ENCODE data around the gene CLIC5.

CLIC5 gene

DNA sequence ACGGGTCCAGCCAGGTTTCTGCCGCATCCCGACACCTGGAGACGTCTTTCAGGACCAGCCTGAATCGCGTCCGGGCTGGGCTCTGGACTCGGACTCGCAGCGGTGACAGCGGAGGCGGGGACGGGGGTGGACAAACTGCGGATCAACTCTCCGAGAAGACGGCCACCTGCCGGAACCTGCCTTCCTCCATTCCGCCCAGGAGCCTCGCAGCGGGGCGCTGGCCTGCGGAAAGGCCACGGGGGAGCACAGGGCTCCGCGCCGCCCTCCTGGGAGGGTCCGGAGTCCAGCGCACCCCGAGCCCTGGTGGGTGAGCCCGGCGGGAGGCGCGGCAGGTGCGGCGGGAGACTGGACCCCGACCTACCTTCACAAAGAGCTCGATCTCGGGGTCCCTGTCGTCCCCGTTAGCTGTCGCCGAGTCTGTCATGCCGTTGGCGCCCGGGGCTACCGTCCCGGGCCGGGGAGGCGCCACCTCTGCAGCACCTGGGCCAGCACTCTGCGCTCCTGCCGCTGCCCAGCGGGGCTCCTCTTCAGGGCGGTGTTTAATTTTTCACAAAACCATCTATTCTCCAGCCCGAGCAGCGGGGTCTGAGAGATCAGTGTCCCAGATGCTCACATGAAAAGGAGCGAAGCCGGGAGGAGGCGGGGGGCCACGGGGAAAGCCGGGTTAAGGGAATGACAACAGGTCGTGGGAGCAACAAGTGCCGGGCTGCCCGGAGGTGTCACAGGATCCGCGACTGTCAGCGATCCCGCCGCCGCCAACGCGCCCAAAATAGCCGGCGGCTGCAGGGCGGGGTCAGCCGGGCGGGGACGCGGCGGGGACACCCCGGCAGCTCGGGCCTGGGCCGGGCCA, at the start of gene CLIC5:
Gene CLIC5, minus strand, starts transcription at position 742 of the 850 bp plus-strand sequence. Its CDS starts 318 bp downstream, at position 424.
- in situ Hi-C loops (cut with MboI; ENCODE audit: low sequenced_read_pairs) = no loop called here

DNA sequence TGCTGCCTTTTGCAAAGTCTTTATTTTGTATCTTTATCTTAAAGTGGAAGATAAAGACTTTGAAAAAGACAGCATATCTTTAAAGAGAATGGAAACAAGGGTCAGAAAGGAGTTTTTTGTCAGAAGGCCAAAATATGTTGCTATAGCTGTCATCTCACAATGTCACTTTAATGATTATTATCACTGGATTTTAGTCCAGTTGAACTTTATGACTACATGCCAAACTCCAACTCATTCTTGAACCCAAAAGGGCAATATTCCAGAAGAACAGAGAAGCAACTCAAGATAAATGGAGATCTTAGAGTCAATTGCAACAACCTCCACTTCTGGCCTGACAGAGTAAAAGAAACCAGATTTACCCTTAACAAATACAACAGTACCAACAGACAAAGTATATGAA, 47.3 kb upstream of the CLIC5 start:
- in situ Hi-C loops (cut with MboI; ENCODE audit: low sequenced_read_pairs) = no loop called here

DNA sequence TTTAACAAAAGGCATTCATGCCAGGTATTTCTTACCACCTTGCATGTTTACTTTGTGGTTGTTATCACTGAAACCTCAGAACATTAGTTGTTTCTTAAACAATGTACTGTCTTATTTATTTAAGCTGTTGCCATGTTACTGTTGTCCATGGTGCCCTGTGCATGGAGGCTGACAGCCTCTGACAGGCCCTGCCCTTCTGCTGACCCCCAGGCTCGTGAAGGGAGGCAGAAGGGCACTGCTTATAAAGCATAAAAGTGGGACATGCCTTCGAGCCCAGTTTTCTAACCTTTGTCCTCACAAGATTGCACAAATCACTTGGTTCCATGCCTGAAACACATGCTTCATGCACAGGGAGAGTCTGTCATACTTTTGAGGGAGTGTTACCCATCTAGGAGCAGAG, 46.7 kb upstream of the CLIC5 start:
- in situ Hi-C loops (cut with MboI; ENCODE audit: low sequenced_read_pairs) = no loop called here

DNA sequence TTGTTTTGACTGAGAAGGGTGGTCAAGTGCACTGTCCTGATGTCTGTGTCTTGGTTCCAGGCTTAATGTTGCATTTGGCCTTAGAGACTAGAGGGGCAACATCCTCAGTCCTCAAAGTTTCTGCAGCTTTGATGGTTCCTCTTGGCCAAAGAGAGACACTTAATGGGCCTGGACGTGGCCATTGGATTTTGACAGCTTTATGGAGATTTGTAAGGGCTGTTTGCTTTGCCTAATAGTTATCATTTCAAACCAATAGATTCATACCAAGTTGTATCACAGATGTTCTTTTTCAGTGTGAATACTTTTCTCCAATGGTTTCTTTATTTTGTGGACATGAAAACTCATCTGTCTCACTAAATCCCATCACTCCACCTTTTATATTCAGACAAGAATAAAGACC, 45.8 kb upstream of the CLIC5 start:
- in situ Hi-C loops (cut with MboI; ENCODE audit: low sequenced_read_pairs) = no loop called here

DNA sequence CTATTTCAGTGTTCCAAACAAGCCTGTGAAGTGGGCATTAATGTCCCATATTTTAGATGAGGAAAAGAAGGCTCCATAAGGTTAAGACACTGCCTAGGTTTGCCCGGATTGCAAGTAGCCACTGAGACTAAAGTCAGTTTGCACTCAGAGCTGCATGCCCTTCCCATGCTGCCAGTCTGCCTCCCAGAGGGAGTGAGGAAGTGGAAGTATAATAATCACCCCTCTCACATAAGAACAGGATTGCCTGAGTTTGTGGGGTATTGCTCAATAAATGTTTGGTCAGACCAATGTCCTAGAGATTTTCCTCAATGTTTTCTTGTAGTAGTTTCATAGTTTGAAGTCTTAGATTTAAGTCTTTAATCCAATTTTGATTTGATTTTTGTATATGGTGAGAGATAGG, 43.9 kb upstream of the CLIC5 start:
- in situ Hi-C loops (cut with MboI; ENCODE audit: low sequenced_read_pairs) = no loop called here

DNA sequence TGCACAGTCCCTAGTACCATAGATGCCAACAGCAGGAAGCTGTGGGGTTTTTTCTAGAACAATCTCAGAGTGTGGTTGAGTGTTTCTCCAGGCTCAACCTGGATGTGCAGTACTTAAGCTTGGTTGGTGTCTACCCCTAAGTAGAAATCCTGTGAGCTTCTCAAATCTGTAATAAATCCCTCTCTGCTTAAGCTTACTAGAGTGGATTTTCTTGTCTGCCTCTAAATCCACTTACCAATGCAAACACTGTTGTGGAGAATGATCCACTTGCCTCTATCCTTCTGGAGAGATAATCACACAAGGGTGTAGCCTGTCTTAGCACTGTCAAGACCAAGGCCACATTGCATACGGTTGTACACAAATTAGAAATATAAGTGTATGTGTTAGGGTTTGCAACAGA, 43.3 kb upstream of the CLIC5 start:
- in situ Hi-C loops (cut with MboI; ENCODE audit: low sequenced_read_pairs) = no loop called here

DNA sequence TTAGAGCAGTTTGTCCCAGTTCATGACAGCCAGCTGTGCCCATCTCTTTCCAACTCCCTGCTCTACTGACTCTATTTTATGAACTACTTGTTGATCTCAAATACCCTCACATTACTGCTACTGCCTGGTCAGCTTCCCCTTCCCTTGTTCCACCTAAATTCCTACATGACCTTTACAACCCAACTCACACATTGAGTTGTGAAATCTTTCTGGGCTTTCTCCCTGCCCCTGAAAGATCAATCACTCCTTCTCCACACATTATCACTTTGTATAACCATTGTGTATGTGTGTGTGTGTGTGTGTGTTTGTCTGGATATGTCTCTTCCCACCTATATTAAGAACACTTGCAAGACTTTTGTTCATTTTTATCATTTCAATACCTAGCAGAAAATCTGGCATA, 42.1 kb upstream of the CLIC5 start:
- in situ Hi-C loops (cut with MboI; ENCODE audit: low sequenced_read_pairs) = no loop called here

DNA sequence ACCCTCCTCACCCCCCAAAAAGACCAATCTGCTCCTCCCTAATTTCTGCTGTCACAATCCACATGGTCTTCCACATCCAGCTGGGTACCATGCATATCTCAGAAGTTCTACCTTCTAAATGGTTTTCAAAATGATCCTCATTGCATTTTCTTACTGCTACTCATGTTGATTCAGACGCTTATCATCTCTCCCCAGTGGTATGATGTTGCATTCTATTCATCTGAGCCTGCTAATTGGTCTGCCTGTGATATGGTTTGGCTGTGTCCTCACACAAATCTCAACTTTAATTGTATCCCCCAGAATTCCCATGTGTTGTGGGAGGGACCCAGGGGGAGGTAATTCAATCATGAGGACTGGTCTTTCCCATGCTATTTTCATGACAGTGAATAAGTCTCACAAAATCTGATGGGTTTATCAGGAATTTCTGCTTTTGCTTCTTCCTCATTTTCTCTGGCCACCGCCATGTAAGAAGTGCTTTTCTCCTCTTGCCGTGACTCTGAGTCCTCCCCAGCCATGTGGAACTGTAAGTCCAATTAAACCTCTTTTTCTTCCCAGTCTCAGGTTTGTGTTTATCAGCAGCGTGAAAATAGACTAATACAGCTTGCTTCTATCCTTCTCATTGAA, 41.4 kb upstream of the CLIC5 start:
- in situ Hi-C loops (cut with MboI; ENCODE audit: low sequenced_read_pairs) = no loop called here

DNA sequence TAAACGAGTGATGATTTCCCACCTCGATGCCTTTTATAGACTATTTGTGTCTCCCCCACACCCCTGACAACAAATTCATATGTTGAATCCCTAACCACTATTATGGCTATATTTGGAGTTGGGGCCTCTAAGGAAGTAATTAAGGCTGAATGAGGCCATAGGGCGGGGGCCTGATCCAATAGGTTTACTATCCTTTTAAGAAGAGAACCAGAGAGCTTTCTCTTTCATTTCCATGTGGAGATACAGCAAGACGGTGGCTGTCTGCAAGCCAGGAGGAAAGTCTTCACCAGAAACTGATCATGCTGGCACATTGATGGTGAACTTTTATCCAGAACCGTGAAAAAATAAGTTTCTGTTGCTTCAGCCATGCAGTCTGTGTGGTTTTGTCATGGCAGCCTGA, 38.9 kb upstream of the CLIC5 start:
- in situ Hi-C loops (cut with MboI; ENCODE audit: low sequenced_read_pairs) = no loop called here

DNA sequence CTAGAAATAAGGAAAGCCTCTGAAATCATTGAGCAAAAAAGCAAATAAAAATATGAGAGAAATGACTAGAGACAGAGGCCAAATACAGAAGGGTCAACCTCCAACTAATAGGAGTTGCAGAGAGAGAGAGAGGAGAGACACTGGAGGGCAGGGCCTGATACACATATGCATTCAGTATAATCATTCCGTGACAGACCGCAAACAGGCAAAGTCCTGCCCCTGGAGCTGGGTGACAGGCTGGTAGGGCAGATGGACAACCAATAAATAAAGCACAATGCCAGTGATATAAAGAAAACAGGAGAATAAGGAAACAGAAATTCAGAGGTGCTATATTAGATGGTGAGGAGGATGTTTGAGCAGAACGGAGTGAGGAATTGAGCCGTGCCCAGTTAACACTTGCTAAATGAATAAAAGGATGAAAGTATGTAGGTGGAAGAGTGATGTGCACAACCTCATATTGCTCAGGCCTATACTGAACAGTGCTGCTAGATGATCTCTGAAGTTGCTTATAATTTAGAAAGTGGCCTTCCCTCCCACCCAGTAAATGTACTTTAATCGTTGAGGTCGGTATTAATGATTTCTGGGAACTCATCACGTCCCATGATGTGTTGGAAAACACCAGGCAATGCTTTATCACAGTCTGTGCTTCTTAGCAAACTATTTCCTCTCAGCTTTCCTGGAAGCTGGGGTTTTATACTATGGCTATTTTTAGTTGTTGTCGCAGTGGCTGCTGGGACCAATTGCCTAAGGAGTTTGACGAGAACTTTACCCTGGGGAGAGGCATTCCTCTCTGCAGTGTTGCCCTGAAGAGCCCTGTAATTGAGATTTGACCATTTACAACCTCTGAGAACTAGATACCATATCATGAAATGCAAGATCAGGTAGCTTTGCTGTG, 37.6 kb upstream of the CLIC5 start:
- in situ Hi-C loops (cut with MboI; ENCODE audit: low sequenced_read_pairs) = no loop called here

DNA sequence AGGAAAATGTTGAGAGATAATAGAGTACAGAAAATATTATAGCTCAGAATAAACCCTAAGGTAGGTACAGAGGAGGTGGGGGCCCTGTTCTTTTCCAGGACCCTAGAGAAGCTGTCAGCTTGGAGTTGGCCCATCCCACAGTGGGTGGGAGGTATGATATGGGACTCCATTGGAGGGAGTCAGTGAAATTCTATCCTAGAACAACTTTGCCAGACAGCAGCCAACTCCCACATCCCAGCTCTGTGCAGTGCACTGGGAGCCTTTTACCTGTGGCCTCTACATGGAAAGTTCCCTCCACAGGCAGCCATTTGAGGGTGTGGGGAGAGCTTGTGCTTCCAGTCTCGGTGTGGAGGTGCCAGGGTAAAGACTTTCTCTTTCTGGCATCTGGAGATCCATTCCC, 36.8 kb upstream of the CLIC5 start:
- in situ Hi-C loops (cut with MboI; ENCODE audit: low sequenced_read_pairs) = no loop called here

DNA sequence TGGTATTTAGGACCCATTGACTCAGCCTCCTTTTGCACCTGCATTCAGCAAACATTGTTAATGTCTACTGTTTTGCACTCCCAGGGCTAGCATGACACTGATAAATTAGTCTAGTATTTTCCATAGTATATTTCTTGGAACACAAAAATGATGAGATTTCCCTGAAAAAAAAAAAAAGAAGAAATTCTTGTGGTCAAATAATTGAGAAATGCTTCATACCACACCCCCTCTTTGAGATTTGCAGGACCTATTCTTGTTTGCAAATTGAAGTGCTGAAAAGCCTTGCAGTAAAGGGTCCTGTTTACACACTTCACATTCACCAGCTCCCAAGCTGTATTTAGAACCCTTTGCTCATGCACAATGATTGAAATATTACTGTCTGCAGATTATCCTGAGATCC, 36.3 kb upstream of the CLIC5 start:
- in situ Hi-C loops (cut with MboI; ENCODE audit: low sequenced_read_pairs) = no loop called here

DNA sequence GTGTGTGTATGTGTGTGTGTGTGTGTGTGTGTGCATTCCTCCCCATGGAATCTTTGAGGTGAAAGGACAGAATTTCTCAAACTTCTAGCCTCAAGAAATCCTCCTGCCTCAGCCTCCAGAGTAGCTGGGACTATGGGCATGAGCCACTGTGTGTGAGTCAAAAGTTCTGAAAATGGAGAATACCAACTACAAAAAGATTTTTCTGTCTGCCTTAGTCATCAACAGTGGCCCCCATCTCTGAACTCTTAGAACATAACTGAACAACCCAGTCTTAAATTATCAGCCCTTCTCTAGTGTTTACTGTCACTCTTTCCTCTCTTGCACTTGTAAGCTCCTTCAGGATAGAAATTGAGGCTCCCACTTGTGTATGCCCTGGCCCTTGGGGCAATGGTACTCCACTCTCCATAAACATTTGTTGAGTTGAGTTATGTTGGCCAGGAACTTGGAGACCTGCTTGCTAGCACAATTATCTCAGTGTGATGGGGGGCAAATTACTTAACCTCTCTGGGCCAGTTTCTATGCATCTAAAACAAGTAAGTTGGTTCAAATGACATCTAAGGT, 35.3 kb upstream of the CLIC5 start:
- in situ Hi-C loops (cut with MboI; ENCODE audit: low sequenced_read_pairs) = no loop called here

DNA sequence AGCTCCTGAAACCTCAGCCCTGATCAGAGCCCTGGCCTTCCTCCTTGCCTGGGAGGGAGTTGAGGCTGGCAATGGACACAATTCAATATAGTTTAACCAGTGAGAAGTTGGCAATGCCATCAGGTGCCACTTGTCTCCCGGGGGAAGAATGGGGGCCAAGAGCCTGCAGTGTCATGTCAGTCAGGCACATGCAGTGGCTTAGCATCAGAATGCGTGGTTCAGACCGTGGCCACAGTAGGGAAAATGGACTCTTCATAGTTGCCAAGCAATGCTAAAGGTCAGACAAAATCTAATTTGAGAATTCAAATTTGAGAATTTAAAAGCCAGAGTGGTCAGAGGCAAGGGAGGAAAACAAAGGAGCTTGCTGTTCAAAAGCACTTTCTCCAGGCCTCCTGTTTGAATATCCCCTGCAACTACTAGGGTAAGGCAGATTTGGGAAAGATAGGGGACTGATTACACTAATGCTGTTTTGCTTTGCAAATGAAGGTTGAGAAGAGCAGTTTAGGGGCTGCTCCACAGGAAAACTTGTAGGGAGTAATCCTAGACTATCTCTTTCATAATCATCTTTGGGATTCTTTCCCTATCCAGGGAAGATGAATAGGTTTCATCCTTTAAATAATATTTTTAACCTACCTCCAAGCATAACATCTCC, 33.1 kb upstream of the CLIC5 start:
- in situ Hi-C loops (cut with MboI; ENCODE audit: low sequenced_read_pairs) = no loop called here

DNA sequence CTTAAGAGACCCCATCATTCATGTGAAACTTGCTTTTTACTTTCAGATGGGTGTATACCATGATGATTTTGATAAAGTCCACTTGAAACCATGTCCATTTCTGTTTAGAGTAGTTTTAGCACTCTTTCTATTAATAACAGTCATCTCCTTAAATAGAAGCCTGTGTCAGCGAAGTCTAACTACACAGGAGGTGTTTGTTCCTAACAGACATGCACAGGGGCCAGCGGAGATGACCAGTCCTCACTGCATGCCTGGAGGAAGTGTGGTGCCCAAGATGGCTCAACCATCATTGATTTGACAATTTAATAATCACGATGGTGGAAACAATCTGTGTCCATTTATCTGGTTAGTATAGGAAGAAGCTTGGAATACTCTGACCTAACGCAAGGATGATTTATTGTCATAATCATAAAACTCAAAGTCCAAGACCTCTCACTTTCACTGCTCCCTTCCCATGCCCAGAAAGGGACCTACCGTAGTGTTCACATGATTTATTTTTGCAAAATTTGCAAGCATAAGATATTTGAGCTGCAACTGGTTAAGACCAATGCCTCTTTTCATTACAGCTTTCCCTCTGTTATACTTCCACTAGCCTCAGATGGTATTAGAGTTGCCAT, 31.0 kb upstream of the CLIC5 start:
- in situ Hi-C loops (cut with MboI; ENCODE audit: low sequenced_read_pairs) = no loop called here

DNA sequence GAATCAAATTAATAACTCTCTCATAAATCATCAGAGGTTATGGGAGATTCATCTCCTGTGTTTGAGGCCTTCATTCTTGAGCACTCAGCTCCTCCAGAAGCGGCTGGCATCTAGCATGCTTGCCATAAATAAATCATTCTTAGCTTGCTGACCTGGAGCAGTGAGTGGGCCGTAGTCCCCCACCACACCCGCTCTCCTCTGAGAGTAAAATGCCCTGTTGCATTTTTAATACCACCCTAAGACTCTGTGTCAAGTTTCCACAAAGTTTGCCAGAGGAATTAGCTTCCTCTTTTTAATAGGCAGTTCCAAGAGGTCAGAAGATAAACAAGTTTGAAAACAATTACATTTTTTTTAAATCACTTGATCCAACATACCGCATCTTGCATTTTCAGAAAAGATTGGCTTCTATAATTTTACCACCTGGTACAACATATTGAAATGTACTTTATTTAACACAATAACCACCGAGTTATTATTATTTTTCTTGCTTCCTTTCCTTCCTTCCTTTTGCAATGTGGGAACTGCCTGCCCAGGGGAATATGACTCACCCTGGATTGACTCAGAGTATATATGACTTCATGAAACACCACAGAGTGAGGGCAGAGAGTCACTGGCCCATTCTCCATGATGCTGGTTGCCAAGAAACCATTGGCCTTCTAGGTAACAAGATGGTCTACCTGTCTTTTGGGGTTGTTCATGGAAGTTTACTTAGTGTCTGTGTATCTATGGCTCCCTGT, 29.4 kb upstream of the CLIC5 start:
- in situ Hi-C loops (cut with MboI; ENCODE audit: low sequenced_read_pairs) = no loop called here

DNA sequence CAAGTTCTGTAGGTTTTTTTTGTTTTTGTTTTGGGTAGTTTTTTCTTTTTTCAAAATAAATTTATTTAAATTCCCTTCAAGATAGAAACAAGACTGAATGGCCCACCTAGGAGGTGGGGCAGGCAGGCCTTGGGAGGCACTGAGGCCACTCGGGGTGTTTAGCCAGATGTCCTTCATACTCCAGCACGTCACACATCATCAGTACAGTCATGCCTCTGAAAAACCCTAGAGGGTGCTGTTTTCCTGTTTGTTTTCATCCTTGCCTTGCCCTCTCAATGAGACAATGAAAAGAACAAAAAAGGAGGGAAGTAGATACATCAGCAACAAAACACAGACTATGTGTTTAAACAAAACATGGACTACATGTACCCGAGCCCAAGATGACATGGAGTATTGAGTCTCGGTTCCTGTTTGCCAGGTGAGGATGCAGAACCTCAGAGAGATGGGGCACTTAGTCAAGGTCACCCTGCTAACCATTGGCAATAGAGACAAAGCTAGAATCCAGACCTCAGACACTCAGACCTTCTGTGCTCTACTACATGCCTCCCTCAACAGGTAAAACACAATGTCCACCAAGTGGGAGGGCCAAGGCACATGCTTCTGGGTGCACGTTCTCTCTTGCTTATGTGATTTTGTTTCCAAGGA, 26.8 kb upstream of the CLIC5 start:
- in situ Hi-C loops (cut with MboI; ENCODE audit: low sequenced_read_pairs) = no loop called here

DNA sequence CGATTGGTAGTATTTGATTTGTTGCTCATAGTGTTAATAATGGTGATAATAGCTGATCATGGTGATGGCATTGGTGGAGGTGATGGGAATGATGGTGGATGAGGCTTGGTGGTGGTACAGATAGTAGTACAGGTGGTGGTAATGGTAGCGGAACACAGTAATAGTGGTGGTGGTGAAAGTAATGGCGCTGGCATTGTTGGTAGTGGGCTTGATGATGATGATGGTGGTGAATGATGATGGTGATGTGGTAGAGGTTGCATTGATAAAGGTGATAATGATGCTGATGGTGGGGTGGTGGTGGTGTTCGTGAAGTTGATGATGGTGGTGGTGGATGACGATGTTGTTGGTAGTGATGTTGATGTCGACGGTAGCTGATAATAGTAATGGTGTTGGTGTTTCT, 24.6 kb upstream of the CLIC5 start:
- in situ Hi-C loops (cut with MboI; ENCODE audit: low sequenced_read_pairs) = no loop called here

DNA sequence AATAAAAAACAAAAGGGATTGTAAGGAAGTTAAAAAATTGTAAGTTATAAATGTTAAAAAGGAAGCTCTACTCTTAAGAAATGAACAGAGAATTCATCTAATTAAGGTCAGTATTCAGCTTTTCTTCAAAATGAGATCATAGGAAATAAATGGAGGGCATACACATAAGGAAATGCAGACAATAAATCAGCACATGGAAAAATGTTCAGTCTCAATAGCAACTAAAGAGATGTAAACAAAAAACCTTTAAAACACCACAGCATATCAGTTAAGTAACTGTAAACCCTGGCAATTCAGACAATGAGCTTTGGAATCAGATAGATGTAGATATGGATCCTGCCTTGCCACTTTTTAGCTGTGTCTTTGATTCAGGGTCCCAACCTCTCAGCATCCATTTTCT, 24.0 kb upstream of the CLIC5 start:
- in situ Hi-C loops (cut with MboI; ENCODE audit: low sequenced_read_pairs) = no loop called here

All from hTERT RPE-1 (cell line).